NCI-H774 (cell line): ENCODE results near the gene GCNT1.
"Not testable (repeated sequence)": the region's sequence is repeated elsewhere in the genome, so short reads cannot be mapped to it uniquely, and the experiment has no call there.

Experiments used
- DNase-seq: peaks from one replicate; lab custom pipeline; 2025; lab: John Stamatoyannopoulos, UW

The GCNT1 gene

GRCh38 chr9:76458903-76459693, at the start of gene GCNT1:
Gene GCNT1, plus strand, starts transcription at chr9:76459182. Its CDS starts 43,200 bp downstream, at chr9:76502382.
- DNase-seq: peak; percentile 92

DNA sequence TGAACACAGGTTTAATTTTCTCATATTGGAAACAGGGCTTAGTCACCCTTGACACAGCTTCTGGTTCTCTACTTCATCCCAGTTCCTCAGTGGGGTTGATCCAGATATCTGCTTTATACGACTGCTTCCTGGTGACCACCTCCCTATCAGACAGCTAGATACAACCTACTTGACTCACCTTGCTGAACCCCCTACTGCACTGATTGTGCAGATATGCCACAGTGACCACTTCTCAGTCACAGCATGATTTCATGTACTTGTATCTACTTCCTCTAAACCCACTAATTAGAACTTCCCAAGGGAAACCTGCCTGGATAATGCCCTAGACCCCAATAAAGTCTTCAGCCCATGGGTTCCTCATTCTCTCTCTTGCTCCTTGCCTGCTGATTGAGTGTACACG, 46.3 kb upstream of the GCNT1 start:
- DNase-seq: no peak

DNA sequence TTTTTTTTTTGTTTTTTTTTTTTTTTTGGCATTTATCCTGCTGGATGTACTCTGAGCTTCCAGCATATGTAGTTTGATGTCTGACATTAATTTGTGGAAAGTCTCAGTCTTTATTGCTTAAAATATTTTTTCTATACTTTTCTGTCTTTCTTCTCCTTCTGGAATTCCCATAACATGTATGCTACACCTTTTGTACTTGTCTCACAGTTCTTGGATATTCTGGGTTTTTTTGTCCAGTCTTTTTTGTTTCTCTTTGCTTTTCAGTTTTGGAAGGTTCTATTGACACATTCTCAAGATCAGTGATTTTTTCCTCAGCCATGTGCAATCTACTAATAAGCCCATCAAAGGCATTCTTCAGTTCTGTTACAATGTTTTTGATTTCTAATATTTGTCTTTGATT, 45.3 kb upstream of the GCNT1 start:
- DNase-seq: no peak

DNA sequence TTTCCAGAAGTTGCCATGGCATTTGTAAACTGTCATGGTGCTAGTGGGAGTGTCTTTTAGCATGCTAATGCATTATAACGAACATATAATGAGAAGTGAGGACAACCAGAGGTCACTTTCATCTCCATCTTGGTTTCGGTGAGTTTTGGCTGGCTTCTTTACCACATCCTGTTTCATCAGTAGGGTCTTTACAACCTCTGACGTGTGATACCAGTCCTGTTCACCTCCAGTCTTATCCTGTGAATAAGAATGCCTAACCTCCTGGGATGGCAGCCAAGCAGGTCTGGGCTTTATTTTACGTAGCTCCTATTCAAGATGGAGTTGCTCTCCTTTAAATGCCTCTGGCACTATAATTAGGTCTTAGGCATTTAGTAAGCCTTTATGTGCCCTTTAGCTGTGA, 44.3 kb upstream of the GCNT1 start:
- no peak for DNase-seq

- DNase-seq: no peak
These were observed 43.8 kb upstream of the GCNT1 start for GRCh38 chr9:76415154-76415553.

DNA sequence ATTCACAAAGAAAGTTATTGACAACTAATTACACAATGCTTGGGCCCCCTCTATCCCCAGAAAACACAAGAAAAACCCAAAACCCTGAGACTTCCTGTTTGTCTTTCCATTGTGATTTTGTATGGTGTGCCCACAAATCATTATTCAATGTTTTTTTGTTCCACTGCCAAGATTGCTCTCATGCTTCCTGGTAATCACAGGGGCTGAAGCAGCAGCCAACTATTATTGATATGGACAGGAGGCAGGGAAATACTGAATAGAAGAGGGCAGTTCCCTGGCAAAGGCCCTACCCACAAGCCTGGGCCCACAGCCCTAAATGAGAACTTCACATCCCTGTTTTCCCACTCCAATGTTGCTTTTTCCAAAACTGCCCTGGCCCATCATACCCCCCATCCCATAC, 43.3 kb upstream of the GCNT1 start:
- DNase-seq: peak; percentile 58

GRCh38 chr9:76417394-76417793, 41.6 kb upstream of the GCNT1 start:
- DNase-seq: no peak

DNA sequence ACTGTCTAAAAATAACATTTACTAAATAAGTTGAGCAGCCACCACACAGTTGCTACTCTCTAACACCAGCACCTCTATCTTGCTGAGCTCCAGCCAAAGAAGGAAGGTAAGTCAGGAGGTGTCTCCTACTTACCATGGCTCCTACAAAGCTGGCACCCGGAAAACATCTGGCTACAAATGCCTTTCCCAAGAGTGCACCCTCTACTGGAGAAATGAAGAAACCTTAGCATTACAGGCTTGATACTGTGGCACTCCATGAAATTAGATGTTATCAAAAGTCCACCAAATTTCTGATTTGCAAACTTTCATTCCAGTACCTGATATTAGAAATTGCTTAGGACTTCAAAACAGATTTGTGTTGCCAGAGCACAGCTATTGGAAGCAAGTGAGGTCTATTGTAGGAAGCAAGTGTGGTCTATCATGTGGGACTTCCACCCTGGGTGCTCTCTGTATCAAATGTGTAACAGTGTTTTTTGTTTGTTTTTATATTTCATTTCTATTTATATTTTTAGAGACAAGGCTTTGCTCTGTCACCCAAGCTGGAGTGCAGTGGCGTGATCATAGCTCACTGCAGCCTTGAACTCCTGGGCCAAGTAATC, 39.1 kb upstream of the GCNT1 start:
- no peak for DNase-seq

DNA sequence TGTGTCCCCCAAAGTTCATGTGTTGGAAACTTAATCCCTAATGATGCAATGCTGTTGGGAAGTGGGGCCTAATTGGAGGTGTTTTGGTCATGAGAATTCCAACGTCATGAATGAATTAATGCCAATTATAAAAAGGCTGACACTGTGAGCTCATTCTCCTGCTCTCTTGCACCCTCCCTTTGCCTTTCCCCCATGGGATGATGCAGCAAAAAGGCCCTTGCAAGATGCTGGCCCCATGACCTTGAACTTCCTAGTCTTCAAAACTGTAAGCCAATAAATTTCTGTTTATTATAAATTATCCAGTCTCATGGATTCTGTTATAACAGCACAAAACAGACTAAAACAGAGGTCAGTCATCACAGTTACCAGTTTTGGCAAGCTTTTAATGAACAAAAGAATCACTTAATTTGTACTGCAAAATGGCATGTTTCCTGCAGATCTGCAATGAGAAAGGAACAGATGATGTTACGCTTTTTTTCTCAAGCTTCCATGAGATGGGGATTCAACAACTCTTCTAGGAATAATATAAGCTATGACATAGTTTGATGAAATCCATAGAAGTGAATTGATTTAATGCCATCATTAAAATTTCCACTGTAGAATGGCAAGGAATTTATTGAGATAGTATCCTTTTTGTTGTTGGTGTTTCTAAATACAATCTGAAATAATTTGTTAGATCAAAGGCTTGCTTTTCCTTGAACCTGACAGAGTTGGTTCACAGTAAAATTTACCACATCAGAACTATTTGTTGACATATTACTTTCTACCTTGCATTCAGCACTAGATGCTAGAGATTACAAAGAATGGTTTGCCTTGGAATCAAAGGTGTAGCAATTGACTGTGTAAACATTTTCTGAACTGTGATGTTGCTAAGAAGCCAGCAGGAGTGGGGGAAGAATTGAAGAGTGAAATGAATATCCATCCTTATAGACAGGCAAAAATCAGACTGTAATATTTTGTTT, 35.5 kb upstream of the GCNT1 start:
- DNase-seq: peak; percentile 19

- no peak for DNase-seq
These were observed 34.5 kb upstream of the GCNT1 start for GRCh38 chr9:76424491-76424890.

- no peak for DNase-seq
These were observed 33.1 kb upstream of the GCNT1 start for GRCh38 chr9:76425677-76426453.

DNA sequence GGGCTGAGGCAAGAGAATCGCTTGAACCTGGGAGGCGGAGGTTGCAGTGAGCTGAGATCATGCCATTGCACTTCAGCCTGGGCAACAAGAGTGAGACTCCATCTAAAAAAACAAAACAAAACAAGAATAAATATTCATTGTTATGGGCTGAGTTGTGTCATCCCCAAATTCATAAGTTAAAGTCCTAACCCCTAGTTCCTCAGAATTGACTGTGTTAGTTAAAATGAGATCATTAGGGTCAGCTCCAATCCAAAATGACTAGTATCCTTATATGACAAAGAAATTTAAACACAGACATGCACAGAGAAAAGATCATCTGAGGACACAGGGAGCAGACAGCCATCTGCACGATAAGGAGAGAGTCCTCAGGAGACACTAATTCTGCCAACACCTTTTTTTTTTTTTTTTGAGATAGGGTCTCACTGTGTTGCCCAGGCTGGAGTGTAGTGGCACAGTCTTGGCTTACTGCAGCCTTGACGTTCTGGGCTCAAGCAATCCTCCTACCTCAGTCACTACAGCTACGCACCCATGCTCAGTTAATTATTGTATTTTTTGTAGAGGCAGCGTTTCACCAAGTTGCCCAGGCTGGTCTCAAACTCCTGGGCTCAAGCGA, 32.1 kb upstream of the GCNT1 start:
- DNase-seq: no peak

DNA sequence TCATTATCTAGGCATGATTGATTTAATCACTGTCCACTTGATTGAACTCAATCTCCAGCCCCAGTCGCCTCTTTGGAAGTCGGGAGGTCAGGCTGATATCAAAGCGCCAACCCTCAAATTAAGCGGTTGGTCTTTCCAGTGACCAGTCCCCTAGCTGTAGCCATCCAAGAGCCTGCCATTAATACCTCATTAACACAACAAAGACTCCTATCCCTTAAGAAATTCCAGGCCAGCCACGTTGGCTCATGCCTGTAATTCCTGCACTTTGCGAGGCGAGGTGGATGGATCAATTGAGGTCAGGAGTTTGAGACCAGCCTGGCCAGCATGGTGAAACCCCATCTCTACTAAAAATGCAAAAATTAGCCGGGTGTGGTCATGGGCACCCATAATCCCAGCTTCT, 27.4 kb upstream of the GCNT1 start:
- DNase-seq: no peak

DNA sequence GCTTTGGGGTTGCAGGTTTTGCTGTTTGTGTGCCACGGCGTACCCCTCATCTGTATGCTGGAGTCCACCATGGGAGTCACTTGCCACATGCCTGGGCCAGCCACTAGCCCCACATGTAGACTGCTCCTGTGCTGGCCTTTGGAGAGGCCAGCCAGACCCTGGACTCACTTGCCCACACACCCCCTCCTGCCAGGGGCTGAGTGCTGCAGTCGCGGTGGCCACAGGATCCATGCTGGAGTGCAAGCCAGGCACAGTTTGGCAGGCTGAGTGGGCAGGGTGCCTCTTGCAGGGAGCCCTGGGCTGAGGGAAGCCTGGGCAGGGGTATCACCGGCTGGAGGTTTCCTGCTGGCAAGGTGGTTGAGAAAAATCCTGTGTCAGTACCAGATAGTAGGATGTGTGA, 25.6 kb upstream of the GCNT1 start:
- no peak for DNase-seq

DNA sequence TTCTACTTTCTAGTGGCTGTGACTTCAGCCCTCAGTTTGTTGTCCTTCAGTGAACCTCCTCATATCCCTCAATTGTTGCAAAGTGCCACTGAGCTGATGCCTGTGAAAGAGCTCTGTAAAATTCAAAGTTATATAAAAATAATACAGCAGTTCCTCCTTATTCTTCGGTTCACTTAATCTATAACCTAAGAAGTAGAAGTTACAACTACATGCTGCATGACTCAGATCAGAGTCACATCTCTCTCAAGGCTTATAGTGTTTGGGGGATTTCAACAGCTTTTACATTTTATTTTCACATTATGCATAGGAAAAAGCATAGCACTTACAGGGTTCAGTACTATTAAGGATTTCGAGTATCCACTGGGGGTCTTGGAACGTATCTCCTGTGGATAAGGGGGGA, 25.1 kb upstream of the GCNT1 start:
- DNase-seq: no peak

GRCh38 chr9:76434897-76435296, 24.1 kb upstream of the GCNT1 start:
- not testable (repeated sequence) for DNase-seq

DNA sequence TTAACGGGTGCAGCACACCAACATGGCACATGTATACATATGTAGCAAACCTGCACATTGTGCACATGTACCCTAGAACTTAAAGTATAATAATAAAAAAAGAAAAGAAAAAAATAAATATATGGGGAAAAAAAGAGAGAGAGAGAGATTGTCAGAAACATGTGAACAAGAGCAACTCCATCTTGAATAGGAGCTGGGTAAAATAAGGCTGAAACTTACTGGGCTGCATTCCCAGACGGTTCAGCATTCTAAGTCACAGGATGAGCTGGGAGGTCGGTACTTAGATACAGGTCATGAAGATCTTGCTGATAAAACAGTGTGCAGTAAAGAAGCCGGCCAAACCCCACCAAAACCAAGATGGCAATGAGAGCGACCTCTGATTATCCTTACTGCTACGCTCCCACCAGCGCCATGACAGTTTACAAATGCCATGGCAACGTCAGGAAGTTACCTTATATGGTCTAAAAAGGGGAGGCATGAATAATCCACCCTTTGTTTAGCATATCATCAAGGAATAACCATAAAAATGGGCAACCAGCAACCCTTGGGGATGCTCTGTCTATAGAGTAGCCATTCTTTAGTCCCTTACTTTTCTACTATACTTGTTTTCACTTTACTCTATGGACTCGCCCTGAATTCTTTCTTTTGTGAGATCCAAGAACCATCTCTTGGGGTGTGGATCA, 21.8 kb upstream of the GCNT1 start:
- not testable (repeated sequence) for DNase-seq

DNA sequence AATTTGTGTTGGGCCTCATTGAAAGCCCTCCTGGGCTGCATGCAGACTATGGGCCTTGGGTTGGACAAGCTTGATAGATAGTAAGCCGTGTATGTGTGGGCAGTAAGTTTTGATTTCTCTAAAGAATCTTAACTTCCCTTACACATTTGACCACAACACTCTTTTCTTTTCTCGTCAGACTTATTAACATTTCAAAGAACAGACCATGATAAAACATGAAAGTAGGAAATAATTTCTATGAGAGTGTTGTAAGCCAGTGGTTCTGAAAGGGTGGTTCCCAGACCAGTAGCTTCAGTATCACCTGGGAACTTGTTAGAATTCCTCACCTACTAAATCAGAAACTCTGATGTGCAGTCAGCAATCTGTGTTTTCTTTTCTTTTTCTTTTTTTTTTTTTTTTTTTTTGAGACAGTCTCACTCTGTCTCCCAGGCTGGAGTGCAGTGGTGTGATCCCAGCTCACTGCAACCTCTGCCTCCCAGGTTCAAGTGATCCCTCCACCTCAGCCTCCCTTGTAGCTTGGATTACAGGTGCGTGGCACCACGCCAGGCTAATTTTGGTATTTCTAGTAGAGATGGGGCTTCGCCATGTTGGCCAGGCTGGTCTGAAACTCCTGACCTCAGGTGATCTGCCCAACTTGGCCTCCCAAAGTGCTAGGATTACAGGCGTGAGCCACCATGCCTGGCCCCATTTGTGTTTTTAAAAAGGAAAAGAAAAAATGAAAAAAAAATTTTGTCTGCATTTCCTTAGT, 20.0 kb upstream of the GCNT1 start:
- no peak for DNase-seq

- DNase-seq: no peak
These were observed 17.2 kb upstream of the GCNT1 start for GRCh38 chr9:76441551-76442322.
